22Rv1 (cell line): ENCODE measurements around the gene PTP4A1.

Source experiments
- H3K27ac ChIP-seq: fragments of 450-650 bp; 2 replicates; pipeline ENCODE4 v1.5.1; 2017
- CTCF ChIP-seq: fragments of 450-650 bp; IDR thresholded peaks from 2 replicates; pipeline ENCODE4 v1.5.1; 2017; ENCODE audit warnings: mild to moderate bottlenecking
- ZFX ChIP-seq: fragments of 450-650 bp; IDR thresholded peaks from 2 replicates; pipeline ENCODE4 v1.6.1; 2017; ENCODE audit warnings: antibody characterized with exemption, borderline replicate concordance

PTP4A1 gene

GRCh38 chr6:63530182-63530581, 42.1 kb upstream of the PTP4A1 start:
- TF ChIP-seq ZFX (no peak), CTCF (no peak)

GRCh38 chr6:63530991-63531390, 41.3 kb upstream of the PTP4A1 start:
- H3K27ac ChIP-seq, result no peak overlapping the region
- TF ChIP-seq ZFX (no peak), CTCF (no peak)

More at GRCh38 chr6:63530182-63530581, 42.1 kb upstream of the PTP4A1 start:
- no peak overlapping the region for H3K27ac ChIP-seq

- TF ChIP-seq CTCF (no peak), ZFX (no peak)
- no peak overlapping the region for H3K27ac ChIP-seq
These were observed 39.3 kb upstream of the PTP4A1 start for GRCh38 chr6:63533026-63533425.

GRCh38 chr6:63533952-63534351, 38.3 kb upstream of the PTP4A1 start:
- H3K27ac ChIP-seq, result no peak overlapping the region
- no peak for TF ChIP-seq CTCF
- no peak for TF ChIP-seq ZFX

GRCh38 chr6:63537201-63537958, 34.9 kb upstream of the PTP4A1 start:
- H3K27ac ChIP-seq, result peak overlapping the region; percentile 42
- no peak for TF ChIP-seq ZFX
- TF ChIP-seq CTCF, result no peak

- TF ChIP-seq CTCF, result no peak
- no peak for TF ChIP-seq ZFX
- peak overlapping the region; percentile 42 for H3K27ac ChIP-seq
These were observed 34.4 kb upstream of the PTP4A1 start for GRCh38 chr6:63537959-63538300.

- TF ChIP-seq ZFX (no peak), CTCF (no peak)
- H3K27ac ChIP-seq, result peak overlapping the region; percentile 42
These were observed 33.7 kb upstream of the PTP4A1 start for GRCh38 chr6:63538550-63538949.
